HuH-7 (cell line): ENCODE measurements around the gene ACSM5.

Source experiments
- DNase-seq: peaks from one replicate; pipeline ENCODE4 v3.0.0; 2011; ENCODE audit warnings: low spot score

The ACSM5 gene

DNA sequence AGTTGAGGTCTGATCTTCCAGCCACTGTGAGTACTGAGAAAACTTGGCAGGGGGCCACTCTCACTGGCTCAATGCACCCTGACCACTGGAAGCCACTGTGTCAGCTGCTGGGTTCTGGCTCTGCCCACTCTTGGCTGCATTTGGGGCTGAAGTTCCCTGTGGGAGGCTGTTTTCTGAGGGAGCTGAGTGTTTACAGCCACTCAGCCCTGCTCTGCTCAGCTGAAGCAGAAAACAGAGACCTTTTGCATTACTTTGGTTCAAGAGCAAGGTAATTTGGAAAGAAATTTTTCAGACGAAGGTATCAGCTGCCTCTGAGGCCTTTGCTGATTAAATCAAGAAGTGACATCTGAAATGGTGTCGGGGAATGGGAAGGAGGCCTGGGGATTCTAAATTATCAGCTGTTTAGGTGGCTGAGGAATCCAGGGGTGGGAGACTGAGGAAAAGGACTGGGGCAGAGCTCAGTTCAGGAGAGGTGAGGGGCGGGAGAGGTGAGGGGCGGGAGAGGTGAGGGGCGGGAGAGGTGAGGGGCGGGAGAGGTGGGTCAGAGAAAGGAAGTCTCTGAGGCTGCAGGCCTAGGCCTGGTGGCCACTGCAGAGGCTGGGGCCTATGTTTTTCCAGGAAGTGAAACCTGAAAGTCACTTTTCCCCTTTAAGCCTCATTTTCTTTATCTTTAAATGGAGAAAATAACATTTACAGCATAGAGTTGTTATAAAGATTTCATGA, at the start of gene ACSM5:
Gene ACSM5, plus strand, starts transcription at position 137 of the 723 bp plus-strand sequence. CDS start 1,951 bp downstream, outside the sequence.
- DNase-seq, result no peak

- peak; percentile 64 for DNase-seq
These were observed 49.3 kb upstream of the ACSM5 start for GRCh38 chr16:20359997-20360396.

DNA sequence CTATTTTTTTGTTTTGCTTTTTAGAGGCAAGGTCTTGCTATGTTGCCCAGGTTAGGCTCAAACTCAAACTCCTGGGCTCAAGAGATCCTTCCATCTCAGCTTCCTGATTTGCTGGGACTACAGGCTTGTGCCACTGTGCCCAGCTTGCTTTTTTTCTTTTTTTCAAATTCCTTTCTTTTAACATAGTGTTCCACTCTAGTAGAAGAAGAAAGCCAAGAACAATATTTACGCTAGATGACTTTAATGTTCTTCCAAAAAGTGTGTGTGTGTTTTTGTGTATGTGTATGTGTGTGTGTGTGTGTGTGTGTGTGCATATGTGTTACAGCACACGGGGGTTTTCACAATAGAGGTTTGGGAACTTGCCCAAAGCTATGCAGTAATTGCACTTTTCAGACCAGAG, 46.1 kb upstream of the ACSM5 start:
- DNase-seq, result no peak

GRCh38 chr16:20364051-20364450, 45.3 kb upstream of the ACSM5 start:
- no peak for DNase-seq

- DNase-seq, result no peak
These were observed 39.8 kb upstream of the ACSM5 start for GRCh38 chr16:20369452-20370054.

GRCh38 chr16:20372701-20373100, 36.6 kb upstream of the ACSM5 start:
- no peak for DNase-seq

GRCh38 chr16:20377181-20377580, 32.2 kb upstream of the ACSM5 start:
- DNase-seq, result no peak

GRCh38 chr16:20380782-20381181, 28.6 kb upstream of the ACSM5 start:
- no peak for DNase-seq

GRCh38 chr16:20382202-20382948, 27.0 kb upstream of the ACSM5 start:
- DNase-seq, result no peak

DNA sequence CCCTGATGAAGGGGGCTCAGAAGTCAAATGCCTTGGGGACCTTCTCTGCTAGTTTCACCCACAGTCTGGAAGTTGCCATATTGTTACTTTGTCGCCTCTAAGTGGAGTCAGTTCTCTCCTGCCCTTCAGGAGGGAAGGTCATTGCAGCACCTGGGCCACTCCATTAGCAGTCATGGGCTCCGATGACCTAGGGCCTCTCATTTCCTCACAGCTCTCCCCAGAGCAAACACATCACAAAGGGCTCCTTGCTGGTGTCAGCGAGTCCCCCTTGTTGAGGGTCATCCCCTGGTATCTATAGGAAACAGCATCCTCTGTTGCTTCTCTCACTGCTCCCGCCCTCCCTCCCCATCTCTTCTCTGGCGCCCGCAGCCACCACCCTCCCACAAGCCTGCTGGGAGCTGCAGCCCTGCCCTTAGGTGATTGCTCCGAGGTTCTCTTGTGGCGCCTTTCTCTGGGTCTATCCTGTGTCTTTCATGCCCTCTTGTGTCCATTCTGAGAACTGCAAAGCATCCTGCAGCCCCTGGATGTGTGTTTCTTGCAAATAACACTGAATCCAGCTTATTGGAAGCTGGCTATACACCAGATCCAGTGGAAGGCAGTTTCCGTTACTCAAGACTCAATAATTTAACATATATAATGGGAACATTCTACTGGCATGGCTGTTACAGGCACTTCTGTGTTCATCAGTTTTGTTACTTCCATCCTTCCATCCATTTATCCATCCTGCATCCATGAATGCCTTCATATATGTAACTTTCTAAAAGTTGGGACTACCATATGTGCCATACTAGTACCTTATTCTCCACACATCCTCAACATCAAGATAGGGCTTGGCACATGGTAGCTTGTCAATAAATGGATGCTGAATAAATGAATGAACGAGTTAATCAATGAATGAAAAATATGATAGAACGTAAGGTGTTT, 26.0 kb upstream of the ACSM5 start:
- peak; percentile 79 for DNase-seq

DNA sequence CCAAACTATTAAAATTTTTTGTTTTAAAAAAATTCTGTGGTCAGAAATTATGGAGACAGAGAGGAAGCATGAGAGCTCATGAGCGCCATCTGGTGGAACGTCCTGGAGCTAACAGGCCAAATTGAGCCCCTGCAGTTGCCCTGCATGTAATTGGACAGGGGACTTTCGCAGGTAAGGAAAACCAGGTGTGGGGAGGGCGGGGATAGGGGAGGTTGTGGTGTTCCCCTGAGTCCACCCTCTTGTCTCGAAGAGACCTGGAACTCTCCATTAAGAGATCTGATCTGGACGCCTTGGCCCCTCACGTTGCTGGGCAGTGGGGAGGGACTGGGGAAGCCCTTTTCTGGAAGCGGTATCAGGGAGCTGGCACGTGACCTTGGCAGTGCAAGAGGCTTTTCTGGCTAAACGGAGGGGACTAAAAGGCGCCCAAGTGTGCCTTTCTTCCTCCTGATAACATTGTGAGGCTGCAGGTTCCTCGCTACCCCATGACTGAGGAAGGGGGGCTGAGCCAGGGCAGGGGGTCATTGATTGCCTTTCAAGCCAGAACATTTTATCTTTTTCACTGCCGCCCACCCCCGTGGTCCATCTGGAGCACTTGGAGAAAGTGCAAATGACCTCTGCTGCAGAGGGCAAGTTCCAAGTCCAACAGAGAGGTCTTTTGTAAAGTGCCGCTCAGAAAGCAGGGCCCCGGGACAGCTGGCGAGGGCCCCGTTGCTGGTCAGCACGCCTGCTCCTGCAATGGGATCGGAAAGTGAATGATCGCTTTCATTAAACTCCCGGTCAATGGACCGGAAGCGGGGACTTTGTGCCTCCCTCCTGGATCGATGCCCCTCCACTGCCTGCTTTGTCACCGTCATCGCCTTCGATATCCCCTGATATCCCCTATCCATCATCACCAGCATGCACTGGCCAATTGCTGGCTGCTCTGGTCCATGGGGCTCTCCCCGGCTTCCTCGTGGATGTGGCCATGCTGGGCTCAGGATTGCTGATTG, 23.2 kb upstream of the ACSM5 start:
- peak; percentile 57 for DNase-seq

- DNase-seq, result no peak
These were observed 21.4 kb upstream of the ACSM5 start for GRCh38 chr16:20387978-20388377.

GRCh38 chr16:20388854-20389253, 20.5 kb upstream of the ACSM5 start:
- DNase-seq, result no peak

DNA sequence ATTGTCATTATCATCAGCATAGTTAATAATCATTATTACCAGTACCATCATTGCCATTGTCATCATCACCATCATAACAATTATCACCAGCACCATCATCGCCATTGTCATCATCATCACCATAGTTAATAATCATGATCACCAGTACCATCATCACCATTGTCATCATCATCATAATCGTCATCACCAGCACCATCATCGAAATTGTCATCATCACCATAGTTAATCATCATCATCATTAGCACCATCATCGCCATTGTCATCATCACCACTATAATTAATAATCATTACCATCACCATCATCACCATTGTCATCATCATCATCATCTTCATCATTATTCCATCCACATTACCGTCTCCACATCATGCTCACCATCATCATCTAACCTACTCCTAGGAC, 18.3 kb upstream of the ACSM5 start:
- no peak for DNase-seq

- DNase-seq, result no peak
These were observed 15.3 kb upstream of the ACSM5 start for GRCh38 chr16:20393801-20394577.

DNA sequence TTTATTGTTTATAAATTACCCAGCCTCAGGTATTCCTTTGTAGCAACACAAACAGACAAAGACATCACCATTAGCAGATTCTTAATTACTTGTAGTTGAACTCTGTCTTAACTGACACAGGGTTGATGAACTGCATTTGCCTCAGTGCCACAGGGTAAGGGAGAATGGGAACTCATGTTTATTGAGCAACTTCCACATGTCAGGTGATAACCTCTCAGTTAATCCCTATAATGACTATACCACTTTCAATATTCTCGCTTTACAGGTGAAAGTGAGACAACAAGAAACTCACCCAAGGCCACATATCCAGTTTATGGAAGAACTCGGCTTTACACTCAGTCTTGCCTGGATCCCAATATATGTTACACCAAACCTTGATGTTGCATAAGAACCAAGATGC, 13.4 kb upstream of the ACSM5 start:
- DNase-seq, result no peak

GRCh38 chr16:20396846-20397467, 12.4 kb upstream of the ACSM5 start:
- DNase-seq, result no peak

- DNase-seq, result no peak
These were observed 11.8 kb upstream of the ACSM5 start for GRCh38 chr16:20397468-20398074.

- DNase-seq, result no peak
These were observed 10.7 kb upstream of the ACSM5 start for GRCh38 chr16:20398603-20399002.
